SK-N-SH treated with all-trans-retinoic acid at 6 μM for 48 hours (cell line): ENCODE results near the gene CYP19A1.

ENCODE experiments used
- ARNTL ChIP-seq: fragments of 450-650 bp; formaldehyde crosslinking; IDR thresholded peaks from 2 replicates; pipeline ENCODE4 v1.5.0; 2020; ENCODE audit warnings: low read depth, mild to moderate bottlenecking, moderate library complexity, borderline replicate concordance
- GLIS3 ChIP-seq: fragments of 250-450 bp; sonication (Bioruptor Pico); IDR thresholded peaks from 2 replicates; pipeline ENCODE4 v1.5.0; 2020; ENCODE audit warnings: mild to moderate bottlenecking, moderate library complexity
- PATZ1 ChIP-seq: fragments of 250-450 bp; sonication (Bioruptor Pico); IDR thresholded peaks from 2 replicates; pipeline ENCODE4 v1.8.0; 2020; ENCODE audit warnings: mild to moderate bottlenecking, moderate library complexity, borderline replicate concordance
- SNAI2 ChIP-seq: fragments of 250-450 bp; sonication (Bioruptor Pico); IDR thresholded peaks from 2 replicates; pipeline ENCODE4 v1.5.0; 2020; ENCODE audit warnings: mild to moderate bottlenecking, moderate library complexity
- TCF4 ChIP-seq: fragments of 250-450 bp; sonication (Bioruptor Pico); IDR thresholded peaks from 2 replicates; pipeline ENCODE4 v1.8.0; 2021; ENCODE audit warnings: mild to moderate bottlenecking, moderate library complexity, borderline replicate concordance
- ZNF70 ChIP-seq: fragments of 450-650 bp; formaldehyde crosslinking; IDR thresholded peaks from 2 replicates; pipeline ENCODE4 v1.5.0; 2020; ENCODE audit warnings: mild to moderate bottlenecking, moderate library complexity

- no peak for TF ChIP-seq GLIS3 (CRISPR knock-in tag)
- no peak for TF ChIP-seq TCF4 (CRISPR knock-in tag)
- TF ChIP-seq PATZ1 (CRISPR knock-in tag), result no peak
- TF ChIP-seq ARNTL, result no peak
- TF ChIP-seq ZNF70 (CRISPR knock-in tag), result no peak
- TF ChIP-seq SNAI2, result no peak
These were observed 10.9 kb upstream of the CYP19A1 start for GRCh38 chr15:51349156-51349844.
